Neural crest cell (in vitro differentiated cells): Measurements from ENCODE around the gene EGFR. TPM values are rescaled to one million over a fixed set of nuclear protein-coding genes. Genes with fewer than 3 reads are reported as not detected.
A peak's percentile ranks its signal among the peaks of the same experiment; 100 is the strongest.

Experiments used
- DNase-seq: peaks from one replicate; pipeline ENCODE4 v3.0.0; 2021; ENCODE audit warnings: low read depth, mixed read lengths, low spot score
- H3K27ac Mint-ChIP-seq: one replicate; pipeline ENCODE4 v1.8.0; 2021; ENCODE audit warnings: mild to moderate bottlenecking, mixed read lengths; ENCODE audit not compliant: unreplicated experiment
- H3K27me3 Mint-ChIP-seq: 2 replicates; pipeline ENCODE4 v1.8.0; 2021; ENCODE audit warnings: low read depth, mild to moderate bottlenecking, mixed read lengths
- H3K36me3 Mint-ChIP-seq: 2 replicates; pipeline ENCODE4 v1.8.0; 2021; ENCODE audit warnings: low read depth, mild to moderate bottlenecking, mixed read lengths
- H3K4me1 Mint-ChIP-seq: 2 replicates; pipeline ENCODE4 v1.8.0; 2021; ENCODE audit warnings: mixed read lengths
- H3K4me3 Mint-ChIP-seq: one replicate; pipeline ENCODE4 v1.8.0; 2021; ENCODE audit warnings: mild to moderate bottlenecking, mixed read lengths
- H3K9me3 Mint-ChIP-seq: 2 replicates; pipeline ENCODE4 v1.8.0; 2021; ENCODE audit warnings: mixed read lengths
- total RNA-seq: library from RNA; stranded (reverse); gene quantifications from 2 replicates; pipeline ENCODE4 v1.2.1, GENCODE V29; 2021
- TF ChIP-seq, protein P1 (sequence below): fragments of 200-600 bp; sonication (generic); conservative IDR thresholded peaks from 2 replicates; pipeline ENCODE4 v1.5.0; 2021; ENCODE audit warnings: antibody characterized with exemption, mild to moderate bottlenecking

EGFR gene
- total RNA-seq, 1 donor from 2014 or later: 2.3 TPM

DNA sequence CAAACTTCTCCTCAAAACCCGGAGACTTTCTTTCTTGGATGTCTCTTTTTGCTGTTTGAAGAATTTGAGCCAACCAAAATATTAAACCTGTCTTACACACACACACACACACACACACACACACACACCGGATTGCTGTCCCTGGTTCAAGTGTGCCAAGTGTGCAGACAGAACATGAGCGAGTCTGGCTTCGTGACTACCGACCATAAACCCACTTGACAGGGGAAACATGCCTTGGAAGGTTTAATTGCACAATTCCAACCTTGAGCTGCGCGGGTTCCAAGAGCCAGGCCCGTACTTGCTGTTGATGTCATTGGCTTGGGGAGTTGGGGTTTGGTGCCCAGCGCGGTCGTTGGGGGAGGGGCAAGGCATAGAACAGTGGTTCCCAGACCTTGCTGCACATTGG is 1.7 kb downstream of the EGFR start:
- H3K9me3 Mint-ChIP-seq: no peaks in the 10 kb centered on the region

GRCh38 chr7:55021053-55021452 is 2.2 kb downstream of the EGFR start:
- H3K36me3 Mint-ChIP-seq: no peaks in the 10 kb centered on the region
- no peak overlapping the region for H3K27ac Mint-ChIP-seq
- TF ChIP-seq, protein P1, sequence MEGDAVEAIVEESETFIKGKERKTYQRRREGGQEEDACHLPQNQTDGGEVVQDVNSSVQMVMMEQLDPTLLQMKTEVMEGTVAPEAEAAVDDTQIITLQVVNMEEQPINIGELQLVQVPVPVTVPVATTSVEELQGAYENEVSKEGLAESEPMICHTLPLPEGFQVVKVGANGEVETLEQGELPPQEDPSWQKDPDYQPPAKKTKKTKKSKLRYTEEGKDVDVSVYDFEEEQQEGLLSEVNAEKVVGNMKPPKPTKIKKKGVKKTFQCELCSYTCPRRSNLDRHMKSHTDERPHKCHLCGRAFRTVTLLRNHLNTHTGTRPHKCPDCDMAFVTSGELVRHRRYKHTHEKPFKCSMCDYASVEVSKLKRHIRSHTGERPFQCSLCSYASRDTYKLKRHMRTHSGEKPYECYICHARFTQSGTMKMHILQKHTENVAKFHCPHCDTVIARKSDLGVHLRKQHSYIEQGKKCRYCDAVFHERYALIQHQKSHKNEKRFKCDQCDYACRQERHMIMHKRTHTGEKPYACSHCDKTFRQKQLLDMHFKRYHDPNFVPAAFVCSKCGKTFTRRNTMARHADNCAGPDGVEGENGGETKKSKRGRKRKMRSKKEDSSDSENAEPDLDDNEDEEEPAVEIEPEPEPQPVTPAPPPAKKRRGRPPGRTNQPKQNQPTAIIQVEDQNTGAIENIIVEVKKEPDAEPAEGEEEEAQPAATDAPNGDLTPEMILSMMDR: no peak
- no peaks in the 10 kb centered on the region for H3K4me1 Mint-ChIP-seq
- peaks cover 73% of the 10 kb centered on the region for H3K27me3 Mint-ChIP-seq
- H3K9me3 Mint-ChIP-seq: no peaks in the 10 kb centered on the region
- DNase-seq: no peak
- H3K4me3 Mint-ChIP-seq: peak overlapping the region; percentile 67

More for the DNA sequence above, 1.7 kb downstream of the EGFR start:
- TF ChIP-seq, protein P1: no peak
- Mint-ChIP-seq H3K27me3 (peaks cover 76% of the 10 kb centered on the region), H3K4me3 (peak overlapping the region; percentile 67), H3K36me3 (no peaks in the 10 kb centered on the region), H3K27ac (no peak overlapping the region), H3K4me1 (no peaks in the 10 kb centered on the region)
- no peak for DNase-seq

DNA sequence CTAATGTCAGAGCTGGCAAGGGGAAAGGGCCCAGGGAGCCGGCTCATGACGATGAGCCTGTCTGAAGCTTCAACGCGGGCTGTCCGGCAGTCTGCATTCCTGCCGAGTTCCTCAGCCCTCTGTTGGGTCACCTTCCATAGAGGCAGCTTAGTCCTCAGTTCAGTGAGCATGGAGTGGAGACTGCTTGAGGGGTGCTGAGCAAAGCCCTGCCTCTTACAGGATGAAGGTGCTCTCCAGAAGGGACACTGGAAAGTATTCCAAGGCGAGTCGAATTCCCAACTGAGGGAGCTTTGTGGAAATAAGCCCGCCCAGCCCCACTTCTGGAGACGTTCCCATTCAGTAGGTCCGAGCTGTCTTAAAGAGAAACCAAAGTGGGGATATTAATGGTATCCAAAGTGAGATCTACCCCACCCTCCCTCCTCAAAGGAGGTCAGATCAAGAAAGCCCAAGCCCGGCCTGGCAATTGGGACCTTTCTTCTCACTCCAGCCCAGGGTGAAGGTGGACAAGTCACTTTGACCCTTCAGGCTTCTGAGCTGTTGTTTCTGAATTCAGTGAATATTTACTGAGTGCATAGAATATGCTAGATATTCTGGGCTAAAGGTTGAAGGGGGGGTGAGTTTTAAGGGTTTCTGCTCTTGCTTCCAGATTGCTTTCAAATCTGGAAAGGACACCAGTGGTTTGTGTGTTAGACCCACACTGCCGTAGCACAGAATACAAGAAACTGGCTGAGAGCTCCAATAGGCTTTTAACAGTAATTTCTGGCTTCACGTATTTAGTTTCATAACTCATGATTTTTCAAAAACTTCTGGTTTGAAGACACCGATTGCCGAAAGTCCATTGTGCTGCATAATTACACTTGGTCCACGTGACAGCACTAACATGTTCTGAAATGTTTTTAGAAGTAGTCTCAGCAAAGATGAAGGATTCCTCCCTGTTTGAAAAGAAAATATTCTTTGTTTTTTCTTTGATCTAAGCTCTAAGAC is 3.5 kb downstream of the EGFR start:
- Mint-ChIP-seq H3K4me3 (peak overlapping the region; percentile 67), H3K27ac (no peak overlapping the region), H3K36me3 (no peaks in the 10 kb centered on the region), H3K4me1 (no peaks in the 10 kb centered on the region), H3K27me3 (peaks cover 68% of the 10 kb centered on the region), H3K9me3 (no peaks in the 10 kb centered on the region)
- no peak for DNase-seq
- TF ChIP-seq, protein P1: no peak

- H3K27me3 Mint-ChIP-seq: peaks cover 53% of the 10 kb centered on the region
- no peaks in the 10 kb centered on the region for H3K9me3 Mint-ChIP-seq
- TF ChIP-seq, protein P1: no peak
- H3K36me3 Mint-ChIP-seq: no peaks in the 10 kb centered on the region
- no peak for DNase-seq
- no peak overlapping the region for H3K27ac Mint-ChIP-seq
- H3K4me3 Mint-ChIP-seq: no peak overlapping the region
- no peaks in the 10 kb centered on the region for H3K4me1 Mint-ChIP-seq
Observed at GRCh38 chr7:55023841-55024505, 5.2 kb downstream of the EGFR start.

DNA sequence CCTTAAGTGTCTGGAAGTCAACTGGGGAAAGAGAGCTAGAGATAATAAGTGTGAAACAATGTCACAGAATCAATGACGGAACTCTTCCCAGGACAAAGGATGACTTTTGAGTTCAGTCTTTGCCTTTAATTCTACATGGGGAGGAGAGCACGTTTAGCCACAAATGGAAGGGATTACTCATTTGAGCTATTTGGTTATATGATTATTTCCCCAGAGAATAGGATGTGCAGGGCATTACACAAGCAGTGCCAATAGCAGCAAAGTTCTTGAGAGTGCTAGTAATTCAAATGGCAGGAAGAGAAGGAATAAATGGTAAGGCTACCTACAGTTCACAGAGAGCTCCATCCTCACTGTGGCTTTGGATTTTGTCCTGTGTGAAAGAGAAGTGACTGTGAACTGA is 6.0 kb downstream of the EGFR start:
- no peak overlapping the region for H3K4me3 Mint-ChIP-seq
- H3K9me3 Mint-ChIP-seq: no peaks in the 10 kb centered on the region
- H3K4me1 Mint-ChIP-seq: no peaks in the 10 kb centered on the region
- no peak for DNase-seq
- H3K27ac Mint-ChIP-seq: no peak overlapping the region
- H3K36me3 Mint-ChIP-seq: no peaks in the 10 kb centered on the region
- peaks cover 51% of the 10 kb centered on the region for H3K27me3 Mint-ChIP-seq
- TF ChIP-seq, protein P1: no peak
